ENCODE results near the gene THEMIS2.

Gene THEMIS2

GRCh38 chr1:27935721-27936120 is 63.4 kb downstream of the THEMIS2 start:
- TF ChIP-seq POLR2AphosphoS5 (IDR thresholded peaks at IDR 0.05; ENCODE audit: low read depth, low read length) (no peak), TAF1 (IDR thresholded peaks at IDR 0.05; ENCODE audit: borderline replicate concordance, low read depth, low read length) (no peak), POLR2A (IDR thresholded peaks at IDR 0.05; ENCODE audit: low read depth, low read length) (no peak)
- no peak for DNase-seq (ENCODE audit: insufficient read length)
- FAIRE-seq, result no peak
